GM12878 (cell line): ENCODE data around the gene ADD1. TPM values are rescaled to one million over a fixed set of nuclear protein-coding genes. Genes with fewer than 3 reads are reported as not detected.

Source experiments
- ATAC-seq: fragments of 200-7000 bp; cut with Tn5 transposase; 3 replicates; pipeline ENCODE4 v1.9.1; 2020; ENCODE audit warnings: mild to moderate bottlenecking, moderate library complexity
- BruUV-seq: library from RNA; stranded (reverse); fragments of 400-500 nt; replicated peaks from 2 replicates; lab custom pipeline; 2021; lab: Mats Ljungman, UMichigan
- CTCF ChIA-PET: fragments of 300-600 bp; sonication (Branson Sonifier 250); formaldehyde crosslinking; extraction: SDS; loops from one replicate; lab custom pipeline; 2021; ENCODE audit warnings: inconsistent platforms; lab: Yijun Ruan, JAX
- POLR2A ChIA-PET: fragments of 350-600 bp; formaldehyde crosslinking; extraction: SDS; loops from one replicate; lab custom pipeline; 2021; ENCODE audit warnings: inconsistent platforms; lab: Charles Lee
- RAD21 ChIA-PET: fragments of 300-600 bp; sonication (Branson Sonifier 250); formaldehyde crosslinking; loops from one replicate; lab custom pipeline; 2023; ENCODE audit warnings: antibody characterized with exemption; ENCODE audit not compliant: unreplicated experiment; lab: Charles Lee
- SMC1A ChIA-PET: fragments of 300-600 bp; sonication (Branson Sonifier 250); formaldehyde crosslinking; loops from one replicate; lab custom pipeline; 2023; ENCODE audit not compliant: unreplicated experiment, uncharacterized antibody; lab: Charles Lee
- DNase-seq: peaks from one replicate; pipeline ENCODE4 v3.0.0-alpha.2; 2011; ENCODE audit warnings: low read depth, low spot score
- FAIRE-seq: peaks from 3 replicates; lab custom pipeline; 2011; peaks lifted over from hg19 to GRCh38; lab: Jason Lieb, UNC
- H2AFZ ChIP-seq: 2 replicates; pipeline ENCODE4 v1.6.0; 2011; ENCODE audit warnings: low read depth, low read length, control low read depth; ENCODE audit not compliant: control insufficient read depth
- H3K27ac ChIP-seq: 2 replicates; pipeline ENCODE4 v1.5.1; 2011; ENCODE audit warnings: control low read depth; ENCODE audit not compliant: control insufficient read depth, insufficient read depth
- H3K27me3 ChIP-seq, 2 experiments: replicated peaks in 1 of 2; 2 replicates each; pipeline versions ENCODE4 v1.6.0 to v1.6.1; 2011; ENCODE audit warnings: low read length in 1 of 2; ENCODE audit not compliant: control insufficient read depth in 2 of 2, insufficient read depth in 2 of 2
- H3K36me3 ChIP-seq, 2 experiments: 2 replicates each; pipeline ENCODE4 v1.5.1; 2011; ENCODE audit warnings: low read length in 1 of 2; ENCODE audit not compliant: control insufficient read depth in 2 of 2, insufficient read depth in 2 of 2
- H3K4me1 ChIP-seq: 2 replicates; pipeline ENCODE4 v1.6.1; 2011; ENCODE audit warnings: mild to moderate bottlenecking, low read length, moderate library complexity, mixed read lengths; ENCODE audit not compliant: control insufficient read depth, insufficient read depth
- H3K4me2 ChIP-seq: 2 replicates; pipeline ENCODE4 v1.6.0; 2011; ENCODE audit warnings: control low read depth; ENCODE audit not compliant: control insufficient read depth, insufficient read depth
- H3K4me3 ChIP-seq: fragments of 200-600 bp; sonication (generic); 2 replicates; pipeline ENCODE4 v1.5.1; 2016
- H3K79me2 ChIP-seq: 2 replicates; pipeline ENCODE4 v1.6.0; 2011; ENCODE audit warnings: low read length; ENCODE audit not compliant: control insufficient read depth, insufficient read depth
- H3K9ac ChIP-seq: 2 replicates; pipeline ENCODE4 v1.8.0; 2011; ENCODE audit warnings: low read length, control low read depth, mixed read lengths; ENCODE audit not compliant: control insufficient read depth, insufficient read depth
- H3K9me3 ChIP-seq: replicated peaks from 3 replicates; pipeline ENCODE4 v1.5.1; 2011; ENCODE audit warnings: mild to moderate bottlenecking, low read length; ENCODE audit not compliant: control insufficient read depth, insufficient read depth
- H4K20me1 ChIP-seq: 2 replicates; pipeline ENCODE4 v1.6.0; 2011; ENCODE audit not compliant: control insufficient read depth, insufficient read depth
- EGR1 ChIP-seq, 2 experiments: IDR thresholded peaks; 1 replicate in 1 of 2; 2 replicates in 1 of 2; pipeline ENCODE4 v1.6.1; 2011 to 2012; ENCODE audit warnings: low read depth in 2 of 2, low read length in 2 of 2, borderline replicate concordance in 1 of 2, mild to moderate bottlenecking in 1 of 2, moderate library complexity in 1 of 2
- KDM1A ChIP-seq: fragments of 200-600 bp; sonication (generic); IDR thresholded peaks from 2 replicates; pipeline ENCODE4 v1.6.1; 2016; ENCODE audit warnings: borderline replicate concordance
- POLR2A ChIP-seq: IDR thresholded peaks from 2 replicates; pipeline ENCODE4 v1.6.1; 2011; ENCODE audit warnings: low read depth, mild to moderate bottlenecking, low read length
- WGBS: methylation state at CpG from one replicate; pipeline ENCODE4 v1.1.6; 2016; ENCODE audit warnings: low lambda C conversion rate; ENCODE audit not compliant: insufficient replicate concordance, insufficient coverage; ENCODE audit errors: missing lambda C conversion rate; 5-methylcytosine and 5-hydroxymethylcytosine counted together
- in situ Hi-C: fragments of 300-500 bp; cut with MboI; formaldehyde crosslinking; loops from 9 replicates; pipeline ENCODE4 v1.14.3; 2018; ENCODE audit warnings: mixed read lengths
- intact Hi-C: fragments of 100-400 bp; cut with micrococcal nuclease; formaldehyde crosslinking; loops from one replicate; pipeline ENCODE4 v1.14.2; 2022; ENCODE audit not compliant: unreplicated experiment
- polyA plus RNA-seq, 11 experiments: library from polyadenylated mRNA; depleted of rRNA in 4 of 11; unstranded in 6 of 11; stranded (reverse) in 5 of 11; fragments of >200 nt; fragmentation: Nextera tagmentation in 4 of 11; fragmentation: Illumina TruSeq in 1 of 11; extraction: Ambion mirVana in 4 of 11; extraction: Trizol in 1 of 11; gene quantifications; 1 replicate in 1 of 11; 2 replicates in 10 of 11; pipeline versions ENCODE4 v1.2.1 to v1.2.3, GENCODE V29; 2011 to 2016; ENCODE audit warnings: inconsistent platforms in 2 of 11, missing spikeins in 2 of 11, low read depth in 1 of 11
- total RNA-seq, 4 experiments: library from RNA; depleted of rRNA in 3 of 4; stranded (reverse); fragments of >200 nt in 3 of 4; fragmentation: Illumina TruSeq in 1 of 4; extraction: Trizol in 1 of 4; gene quantifications; 2 replicates each; pipeline versions ENCODE4 v1.2.1 to v1.2.3, GENCODE V29; 2013 to 2021

Gene ADD1
- total and polyA plus RNA-seq, 10 of the 15 experiments (the other 5 are each of a cell fraction or from before 2014, with no cell fraction given) = 21.6 to 182 (median 105) TPM

DNA sequence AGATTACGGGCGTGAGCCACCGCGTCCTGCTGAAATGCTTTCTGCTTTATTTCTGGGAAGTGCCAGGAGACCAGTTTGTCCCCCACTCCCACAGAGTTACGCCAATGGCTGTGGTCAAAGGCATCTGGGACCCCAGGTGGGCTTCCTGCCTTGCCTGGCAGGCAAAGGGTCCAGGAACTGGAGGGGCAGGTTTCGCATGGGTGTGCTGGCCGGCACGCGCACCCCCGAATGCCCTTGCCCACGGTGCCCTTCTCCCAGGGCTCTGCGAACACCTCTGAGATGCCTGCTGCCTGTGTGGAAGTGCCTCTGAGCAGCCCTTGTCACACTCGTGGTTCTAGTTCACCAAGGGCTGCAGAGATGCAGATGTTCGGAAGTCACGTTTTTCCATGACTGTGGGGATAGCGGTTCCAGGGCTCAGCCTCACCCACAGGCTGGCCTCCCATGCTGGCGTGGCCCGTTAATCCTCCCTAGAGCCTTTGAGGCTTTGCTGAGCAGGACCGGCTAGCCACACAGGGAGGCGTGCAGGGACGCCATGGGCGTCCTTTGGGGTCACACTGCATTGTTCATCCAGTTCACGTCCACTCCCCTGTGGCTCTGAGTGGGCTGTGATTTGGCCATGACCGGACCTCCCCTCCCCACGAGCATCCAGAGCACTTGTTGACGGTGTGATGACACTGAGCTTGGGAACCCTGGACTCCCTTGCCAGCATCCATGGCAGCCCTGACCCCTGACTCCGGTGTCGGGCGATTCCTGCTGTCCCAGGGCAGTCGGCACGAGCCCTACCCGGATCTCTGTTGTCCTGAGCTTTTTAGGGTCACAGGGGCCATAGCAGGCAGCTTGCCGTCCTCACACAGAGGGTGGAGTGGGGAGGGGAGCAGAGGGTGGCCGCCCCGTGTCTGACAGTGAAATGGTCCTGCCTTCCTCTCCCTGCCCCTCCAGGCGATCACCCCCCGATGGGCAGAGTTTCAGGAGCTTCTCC lies 12.7 kb upstream of the ADD1 start:
- in situ Hi-C loops = no loop called here
- SMC1A ChIA-PET = interaction anchor here (1.4 kb wide), 1 partner anchor 124 kb away, joined by 3 read pairs; no protein-coding TSS in a partner anchor
- H3K36me3 ChIP-seq = peaks cover 13 to 27% of the 10 kb centered on the region in 2 experiments; a peak in 3 of 4 replicates
- POLR2A ChIA-PET = no interaction called here
- RAD21 ChIA-PET = no interaction called here
- H3K79me2 ChIP-seq = no peaks in the 10 kb centered on the region
- no peak overlapping the region for H3K4me2 ChIP-seq
- no TSS peak for BruUV-seq
- H3K9me3 ChIP-seq = no peaks in the 10 kb centered on the region
- no peaks in the 10 kb centered on the region for H3K27me3 ChIP-seq
- H3K9ac ChIP-seq = no peak overlapping the region
- TF ChIP-seq EGR1 (IDR thresholded peaks at IDR 0.05; ENCODE audit: borderline replicate concordance in 1 of 2, low read depth in 2 of 2, low read length in 2 of 2) (no peak), POLR2A (peak; percentile 23; the same call in 1 of the 2 replicates)
- intact Hi-C loops = no loop called here
- H3K27ac ChIP-seq = no peak overlapping the region
- CTCF ChIA-PET = no interaction called here
- no peaks in the 10 kb centered on the region for H4K20me1 ChIP-seq
- no peak for ATAC-seq
- H3K4me3 ChIP-seq = no peak overlapping the region
- WGBS = 90% methylated on average over 31 of the region's 37 CpGs
- DNase-seq = no peak
- FAIRE-seq = no peak
- no peak overlapping the region for H2AFZ ChIP-seq
- H3K4me1 ChIP-seq = peaks cover 33% of the 10 kb centered on the region

DNA sequence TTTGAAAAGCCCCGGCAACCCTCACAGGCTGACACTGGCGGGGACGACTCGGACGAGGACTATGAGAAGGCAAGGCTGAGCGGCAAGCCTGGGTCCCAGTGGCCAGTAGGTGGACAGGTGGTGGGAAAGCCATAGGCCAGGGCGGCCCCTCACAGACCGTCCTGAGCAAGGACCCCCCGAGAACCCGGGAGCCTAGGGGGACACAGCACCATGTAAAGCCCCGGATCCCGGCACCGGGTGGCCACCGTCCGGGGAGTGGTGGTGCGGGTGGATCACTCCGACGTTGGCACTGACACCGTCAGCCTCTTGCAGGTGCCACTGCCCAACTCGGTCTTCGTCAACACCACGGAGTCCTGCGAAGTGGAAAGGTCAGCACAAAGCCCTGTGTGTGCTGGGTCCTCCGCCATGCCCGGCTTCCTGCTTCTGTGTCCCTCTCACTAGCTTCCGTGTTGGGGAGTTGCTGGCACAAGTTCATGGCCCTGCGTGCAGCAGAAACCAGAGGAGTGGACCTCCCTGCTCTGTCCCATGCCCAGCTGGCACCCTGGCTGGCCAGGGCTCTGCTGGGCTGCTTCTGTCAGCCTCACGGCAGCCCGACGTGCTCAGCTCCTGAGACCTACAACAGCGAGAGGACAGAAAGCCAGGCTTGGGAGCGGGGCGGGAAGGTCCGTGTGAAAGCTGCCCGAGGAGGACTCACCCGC lies 11.9 kb upstream of the ADD1 start:
- Histone ChIP-seq H3K79me2 (no peaks in the 10 kb centered on the region), H3K9ac (no peak overlapping the region), H3K4me2 (peak overlapping the region; percentile 6), H3K36me3 (peaks cover 15 to 27% of the 10 kb centered on the region in 2 experiments; a peak in 3 of 4 replicates), H3K27ac (peak overlapping the region; percentile 59), H2AFZ (no peak overlapping the region), H3K27me3 (no peaks in the 10 kb centered on the region), H3K4me3 (no peak overlapping the region), H3K4me1 (peaks cover 35% of the 10 kb centered on the region), H3K9me3 (no peaks in the 10 kb centered on the region), H4K20me1 (no peaks in the 10 kb centered on the region)
- POLR2A ChIA-PET = interaction anchor here (0.8 kb wide), 1 partner anchor 81 kb away, joined by 3 read pairs; no protein-coding TSS in a partner anchor
- no peak for TF ChIP-seq KDM1A
- 0 out of 2 replicates have a peak, but pooled peaks have one; percentile 7 for TF ChIP-seq POLR2A
- DNase-seq (no peak), FAIRE-seq (no peak), ATAC-seq (no peak)
- 78% methylated on average over 36 of the region's 36 CpGs for WGBS
- RAD21 ChIA-PET = interaction anchor here (1.0 to 1.1 kb wide), 2 partner anchors 44 to 46 kb away, joined by 3 to 4 read pairs; no protein-coding TSS in a partner anchor
- intact Hi-C loops = no loop called here
- SMC1A ChIA-PET = interaction anchor here (0.6 to 1.4 kb wide), 3 partner anchors 16 to 123 kb away, joined by 3 to 4 read pairs (median 3); no protein-coding TSS in a partner anchor
- CTCF ChIA-PET = interaction anchor here (1.0 kb wide), 1 partner anchor 67 kb away, joined by 3 read pairs; no protein-coding TSS in a partner anchor
- in situ Hi-C loops = no loop called here
- no TSS peak for BruUV-seq
